ENCODE data around the gene CPSF4L. TPM values are rescaled to one million over a fixed set of nuclear protein-coding genes. Genes with fewer than 3 reads are reported as not detected.

CPSF4L gene
- total RNA-seq, 2 experiments from 2014 or later = not detected

DNA sequence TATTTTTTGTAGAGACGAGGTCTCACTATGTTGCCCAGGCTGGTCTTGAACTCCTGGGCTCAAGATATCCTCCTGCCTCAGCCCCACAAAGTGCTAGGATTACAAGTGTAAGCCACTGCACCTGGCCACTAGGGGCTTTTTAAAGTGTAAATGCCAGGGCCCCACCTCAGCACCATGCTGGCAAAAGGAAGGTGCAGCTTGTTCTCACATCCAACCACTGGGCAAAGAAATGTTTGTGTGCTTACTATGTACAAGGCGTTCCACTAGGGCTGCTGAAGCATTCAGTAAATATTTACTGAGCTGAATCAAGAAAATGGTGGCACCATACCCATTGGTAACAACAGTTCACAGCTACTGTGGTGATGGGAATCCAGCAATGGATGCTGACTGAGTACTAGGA lies 46.2 kb downstream of the CPSF4L start:
- no peak for DNase-seq
- peaks cover 16% of the 10 kb centered on the region for H3K36me3 Mint-ChIP-seq (ENCODE audit: low read depth)
- H3K4me1 Mint-ChIP-seq (ENCODE audit: low read depth) = peaks cover 39% of the 10 kb centered on the region
- no peaks in the 10 kb centered on the region for H3K27me3 Mint-ChIP-seq (ENCODE audit: low read depth)
- CTCF ChIA-PET = interaction anchor here (0.6 to 1.4 kb wide), 5 partner anchors 12 to 40 kb away, joined by 3 to 6 read pairs (median 3); a partner anchor contains a TSS
- intact Hi-C loops (cut with micrococcal nuclease) = no loop called here
- H3K27ac Mint-ChIP-seq = no peak overlapping the region
- no peaks in the 10 kb centered on the region for H3K9me3 Mint-ChIP-seq
- H3K4me3 Mint-ChIP-seq = no peak overlapping the region

- H3K4me1 Mint-ChIP-seq (ENCODE audit: low read depth) = peaks cover 45% of the 10 kb centered on the region
- no peak overlapping the region for H3K27ac Mint-ChIP-seq
- H3K9me3 Mint-ChIP-seq = no peaks in the 10 kb centered on the region
- DNase-seq = no peak
- CTCF ChIA-PET = interaction anchor here (0.9 to 1.0 kb wide), 2 partner anchors 12 to 34 kb away, joined by 3 read pairs; no protein-coding TSS in a partner anchor
- no peaks in the 10 kb centered on the region for H3K27me3 Mint-ChIP-seq (ENCODE audit: low read depth)
- peaks cover 16% of the 10 kb centered on the region for H3K36me3 Mint-ChIP-seq (ENCODE audit: low read depth)
- intact Hi-C loops (cut with micrococcal nuclease) = no loop called here
- no peak overlapping the region for H3K4me3 Mint-ChIP-seq
Observed at GRCh38 chr17:73214851-73215250, 46.8 kb downstream of the CPSF4L start.

- no peaks in the 10 kb centered on the region for H3K27me3 Mint-ChIP-seq (ENCODE audit: low read depth)
- intact Hi-C loops (cut with micrococcal nuclease) = no loop called here
- no peak overlapping the region for H3K4me3 Mint-ChIP-seq
- DNase-seq = no peak
- H3K4me1 Mint-ChIP-seq (ENCODE audit: low read depth) = peaks cover 47% of the 10 kb centered on the region
- no peak overlapping the region for H3K27ac Mint-ChIP-seq
- H3K9me3 Mint-ChIP-seq = no peaks in the 10 kb centered on the region
- peaks cover 16% of the 10 kb centered on the region for H3K36me3 Mint-ChIP-seq (ENCODE audit: low read depth)
- CTCF ChIA-PET = no interaction called here
Observed at GRCh38 chr17:73214008-73214407, 47.7 kb downstream of the CPSF4L start.

GRCh38 chr17:73211745-73212144 lies 49.9 kb downstream of the CPSF4L start:
- Mint-ChIP-seq H3K4me3 (peak overlapping the region; percentile 52), H3K4me1 (ENCODE audit: low read depth) (peaks cover 43% of the 10 kb centered on the region), H3K9me3 (no peaks in the 10 kb centered on the region), H3K36me3 (ENCODE audit: low read depth) (peaks cover 22% of the 10 kb centered on the region), H3K27me3 (ENCODE audit: low read depth) (no peaks in the 10 kb centered on the region), H3K27ac (peak overlapping the region; percentile 59)
- CTCF ChIA-PET = interaction anchor here (0.7 to 1.2 kb wide), 3 partner anchors 13 to 485 kb away, joined by 3 read pairs; no protein-coding TSS in a partner anchor
- intact Hi-C loops (cut with micrococcal nuclease) = loop anchor here (1.0 kb wide), 1 partner anchor 21 kb away; a partner anchor contains a TSS
- peak; percentile 66 for DNase-seq

DNA sequence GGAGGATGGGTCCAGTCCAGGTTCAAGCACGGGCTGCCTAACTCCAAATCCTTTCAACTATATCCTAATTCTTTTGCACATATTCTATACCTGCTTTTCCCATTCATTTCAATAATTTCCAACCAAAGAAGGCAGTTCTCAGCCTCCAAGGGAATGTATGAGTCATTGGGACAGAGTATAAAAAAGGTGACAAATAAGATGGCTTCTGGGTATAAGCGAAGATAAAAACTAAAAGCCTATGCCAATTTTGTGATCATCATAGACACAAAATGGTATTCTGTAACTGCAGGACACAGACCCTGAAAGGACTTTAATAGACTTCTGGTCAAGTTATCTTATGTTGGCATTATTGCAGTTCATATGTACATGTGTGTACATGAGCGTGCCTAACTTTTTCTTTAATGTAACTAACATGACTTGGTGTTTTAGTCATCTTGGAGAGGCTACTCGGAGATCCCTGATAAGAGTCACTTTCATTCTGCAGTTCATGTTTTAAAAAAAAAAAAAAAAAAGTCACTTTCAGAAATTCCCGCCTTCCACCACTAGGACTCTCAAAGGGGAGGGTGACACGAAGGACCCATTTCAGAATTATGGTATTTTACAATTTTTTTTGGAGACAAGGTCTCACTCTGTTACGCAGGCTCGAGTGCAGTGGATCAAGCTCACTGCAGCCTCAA lies 51.5 kb downstream of the CPSF4L start:
- H3K4me1 Mint-ChIP-seq (ENCODE audit: low read depth) = peaks cover 31% of the 10 kb centered on the region
- no peak for DNase-seq
- peaks cover 15% of the 10 kb centered on the region for H3K36me3 Mint-ChIP-seq (ENCODE audit: low read depth)
- CTCF ChIA-PET = interaction anchor here (0.7 to 1.1 kb wide), 2 partner anchors 51 to 485 kb away, joined by 3 to 4 read pairs; no protein-coding TSS in a partner anchor
- H3K4me3 Mint-ChIP-seq = no peak overlapping the region
- intact Hi-C loops (cut with micrococcal nuclease) = no loop called here
- H3K27me3 Mint-ChIP-seq (ENCODE audit: low read depth) = no peaks in the 10 kb centered on the region
- H3K27ac Mint-ChIP-seq = peak overlapping the region; percentile 62
- no peaks in the 10 kb centered on the region for H3K9me3 Mint-ChIP-seq

DNA sequence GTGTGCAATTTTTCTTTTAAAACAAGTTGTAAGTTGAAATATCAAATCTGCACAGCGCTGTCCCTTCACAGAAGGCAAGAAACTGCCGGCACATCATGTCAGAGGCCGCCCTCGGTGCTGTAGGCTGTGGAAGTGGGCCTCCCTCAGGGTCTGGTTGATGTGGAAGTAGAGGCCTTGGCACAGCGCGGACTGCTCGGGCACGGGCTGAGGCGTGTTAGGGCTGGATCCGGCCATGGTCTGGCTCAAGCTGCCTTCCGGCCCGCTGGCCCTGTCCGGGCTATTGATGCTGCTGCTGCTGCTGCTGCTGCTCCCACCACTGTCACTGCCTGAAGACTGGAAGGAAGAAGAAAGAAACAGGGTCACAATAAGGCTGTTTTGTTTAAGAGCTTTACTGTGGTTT lies 52.2 kb downstream of the CPSF4L start:
- Mint-ChIP-seq H3K9me3 (no peaks in the 10 kb centered on the region), H3K4me1 (ENCODE audit: low read depth) (peaks cover 30% of the 10 kb centered on the region), H3K4me3 (no peak overlapping the region), H3K27ac (no peak overlapping the region), H3K27me3 (ENCODE audit: low read depth) (no peaks in the 10 kb centered on the region), H3K36me3 (ENCODE audit: low read depth) (peaks cover 14% of the 10 kb centered on the region)
- CTCF ChIA-PET = interaction anchor here (0.6 to 1.1 kb wide), 2 partner anchors 10 to 484 kb away, joined by 3 to 8 read pairs; no protein-coding TSS in a partner anchor
- intact Hi-C loops (cut with micrococcal nuclease) = no loop called here
- no peak for DNase-seq

DNA sequence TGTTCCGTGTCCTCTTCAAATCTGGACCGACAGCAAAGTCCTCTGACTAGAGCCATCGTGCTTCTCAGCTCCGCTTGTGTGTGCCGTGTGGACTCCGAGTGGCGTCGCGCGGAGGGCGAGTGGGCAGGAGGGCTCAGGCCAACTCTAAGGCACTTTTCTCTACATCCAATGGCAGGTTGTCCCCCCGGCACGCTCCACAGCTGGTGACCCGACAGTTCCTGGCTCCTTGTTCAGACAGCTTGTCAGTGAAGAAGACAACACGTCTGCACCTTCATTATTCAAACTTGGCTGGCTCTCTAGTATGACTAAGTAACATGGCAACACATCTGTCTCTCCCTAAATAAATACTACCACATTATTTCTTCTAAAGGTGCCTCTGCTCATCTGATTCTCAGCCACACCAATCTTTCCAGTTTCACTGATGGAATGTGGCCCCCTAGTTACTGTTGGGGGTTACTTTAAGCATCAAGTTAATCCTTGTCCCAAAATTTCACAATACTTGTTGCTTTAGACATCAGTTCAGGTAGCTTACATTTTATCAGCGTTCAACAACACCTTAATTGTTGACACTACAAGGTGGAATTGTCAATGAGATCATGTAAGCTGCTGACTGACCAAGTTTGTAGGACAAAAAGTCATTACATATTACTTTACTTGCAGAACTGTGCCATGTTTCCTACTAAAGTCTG lies 53.4 kb downstream of the CPSF4L start:
- intact Hi-C loops (cut with micrococcal nuclease) = no loop called here

DNA sequence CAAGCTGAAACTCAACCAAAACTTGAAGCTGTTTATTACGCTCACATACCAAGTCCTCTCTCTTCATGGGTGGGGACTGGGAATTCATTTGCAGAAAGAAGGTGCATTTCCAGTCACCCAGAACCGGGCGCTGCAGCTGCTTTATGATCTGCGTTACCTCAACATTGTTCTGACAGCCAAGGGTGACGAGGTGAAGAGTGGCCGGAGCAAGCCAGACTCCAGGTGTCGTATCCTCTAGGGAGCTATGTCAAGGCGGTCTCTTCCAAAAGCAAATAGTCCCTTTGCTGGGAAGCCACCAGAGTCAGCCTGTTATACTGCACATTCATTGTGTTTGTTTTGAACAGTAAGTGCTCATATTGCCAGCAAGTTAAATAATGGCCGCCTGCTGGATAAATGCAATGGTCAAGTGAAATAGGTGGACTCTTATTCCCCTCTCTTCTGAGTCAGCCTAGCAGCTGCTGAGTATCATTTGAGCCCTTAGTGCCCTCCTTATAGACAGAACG lies 56.2 kb downstream of the CPSF4L start:
- CTCF ChIA-PET = no interaction called here
- Mint-ChIP-seq H3K4me1 (ENCODE audit: low read depth) (peaks cover 30% of the 10 kb centered on the region), H3K27ac (no peak overlapping the region), H3K4me3 (no peak overlapping the region), H3K27me3 (ENCODE audit: low read depth) (no peaks in the 10 kb centered on the region), H3K9me3 (no peaks in the 10 kb centered on the region), H3K36me3 (ENCODE audit: low read depth) (peaks cover 43% of the 10 kb centered on the region)
- intact Hi-C loops (cut with micrococcal nuclease) = no loop called here
- DNase-seq = no peak

More for the DNA sequence above, 53.4 kb downstream of the CPSF4L start:
- Mint-ChIP-seq H3K4me1 (ENCODE audit: low read depth) (peaks cover 35% of the 10 kb centered on the region), H3K27me3 (ENCODE audit: low read depth) (no peaks in the 10 kb centered on the region), H3K4me3 (no peak overlapping the region), H3K36me3 (ENCODE audit: low read depth) (peaks cover 21% of the 10 kb centered on the region), H3K9me3 (no peaks in the 10 kb centered on the region), H3K27ac (peak overlapping the region; percentile 4)
- no peak for DNase-seq
- CTCF ChIA-PET = interaction anchor here (0.6 to 1.0 kb wide), 2 partner anchors 24 to 39 kb away, joined by 3 to 4 read pairs; a partner anchor contains a TSS

DNA sequence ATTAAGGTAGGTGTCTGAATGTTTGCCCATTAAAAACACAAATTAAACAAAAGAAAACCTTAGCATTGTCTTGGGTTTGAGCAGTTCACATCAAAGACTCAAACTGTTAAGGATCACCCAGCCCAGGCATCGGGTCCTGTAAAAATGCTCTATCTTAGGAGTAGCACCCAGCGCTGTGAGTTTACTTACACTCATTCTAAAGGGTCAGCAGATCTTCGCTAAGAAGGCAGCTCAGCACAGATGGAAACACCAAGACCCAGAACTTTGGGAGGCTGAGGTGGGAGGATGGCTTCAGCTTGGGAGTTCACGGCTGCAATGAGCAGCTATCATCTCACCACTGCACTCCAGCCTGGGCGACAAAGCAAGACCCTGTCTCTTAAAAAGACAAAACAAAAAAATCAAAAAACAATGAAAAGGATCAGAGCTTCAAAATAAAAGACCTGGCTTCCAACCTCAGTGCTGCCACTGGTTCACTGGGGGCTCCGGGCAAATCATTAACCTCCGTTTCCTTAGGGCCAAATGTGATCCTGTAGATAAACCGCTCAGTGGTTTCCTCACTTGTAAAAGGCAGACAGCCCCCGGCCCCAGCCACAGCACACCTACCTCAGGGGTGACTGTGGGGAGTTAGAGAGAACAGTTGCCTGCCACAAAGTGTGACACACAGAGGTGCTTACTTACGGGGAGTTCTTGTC lies 57.7 kb downstream of the CPSF4L start:
- DNase-seq = peak; percentile 43
- Mint-ChIP-seq H3K27ac (peak overlapping the region; percentile 87), H3K27me3 (ENCODE audit: low read depth) (no peaks in the 10 kb centered on the region), H3K36me3 (ENCODE audit: low read depth) (peaks cover 52% of the 10 kb centered on the region), H3K4me3 (peak overlapping the region; percentile 38), H3K9me3 (no peaks in the 10 kb centered on the region), H3K4me1 (ENCODE audit: low read depth) (peaks cover 22% of the 10 kb centered on the region)
- intact Hi-C loops (cut with micrococcal nuclease) = loop anchor here (1.0 kb wide), 1 partner anchor 11 kb away; the partner anchor contains the start of gene COG1
- CTCF ChIA-PET = interaction anchor here (0.8 to 1.1 kb wide), 3 partner anchors 476 to 647 kb away, joined by 3 read pairs; no protein-coding TSS in a partner anchor

DNA sequence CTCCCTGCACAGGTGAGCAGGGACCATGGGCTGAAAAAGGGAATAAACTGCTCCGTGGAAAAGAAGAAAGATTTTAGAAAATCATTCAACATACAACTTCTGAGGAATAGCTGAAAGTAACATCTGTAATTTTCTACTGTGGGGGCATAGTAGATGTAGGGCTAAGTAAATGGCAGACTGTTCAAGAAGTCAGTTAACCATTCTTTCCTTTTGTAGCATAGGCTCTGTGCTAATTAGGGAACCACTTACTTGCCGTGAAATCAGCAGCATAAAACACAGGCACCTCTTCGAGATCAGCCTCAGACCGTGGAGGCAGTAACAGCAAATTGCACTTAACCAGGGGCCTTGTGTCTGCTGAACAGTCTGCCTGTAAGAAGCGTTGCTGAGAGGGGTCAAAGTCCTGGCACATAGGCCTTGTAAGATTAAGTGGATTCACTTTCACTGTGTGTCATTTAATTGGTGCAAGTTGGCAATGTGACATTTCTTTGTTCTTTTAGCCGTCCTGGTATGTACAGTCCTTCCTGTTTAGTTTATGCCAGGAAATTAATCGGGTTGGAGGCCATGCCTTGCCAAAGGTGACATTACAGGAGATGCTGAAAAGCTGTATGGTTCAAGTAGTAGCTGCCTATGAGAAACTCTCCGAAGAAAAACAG lies 58.4 kb downstream of the CPSF4L start:
- no peaks in the 10 kb centered on the region for H3K9me3 Mint-ChIP-seq
- H3K36me3 Mint-ChIP-seq (ENCODE audit: low read depth) = peaks cover 57% of the 10 kb centered on the region
- intact Hi-C loops (cut with micrococcal nuclease) = loop anchor here (1.0 kb wide), 1 partner anchor 10 kb away; the partner anchor contains the start of gene COG1
- H3K4me3 Mint-ChIP-seq = peak overlapping the region; percentile 38
- CTCF ChIA-PET = interaction anchor here (0.8 to 1.1 kb wide), 3 partner anchors 475 to 646 kb away, joined by 3 read pairs; no protein-coding TSS in a partner anchor
- H3K27me3 Mint-ChIP-seq (ENCODE audit: low read depth) = no peaks in the 10 kb centered on the region
- H3K4me1 Mint-ChIP-seq (ENCODE audit: low read depth) = peaks cover 22% of the 10 kb centered on the region
- DNase-seq = peak; percentile 46
- peak overlapping the region; percentile 87 for H3K27ac Mint-ChIP-seq

DNA sequence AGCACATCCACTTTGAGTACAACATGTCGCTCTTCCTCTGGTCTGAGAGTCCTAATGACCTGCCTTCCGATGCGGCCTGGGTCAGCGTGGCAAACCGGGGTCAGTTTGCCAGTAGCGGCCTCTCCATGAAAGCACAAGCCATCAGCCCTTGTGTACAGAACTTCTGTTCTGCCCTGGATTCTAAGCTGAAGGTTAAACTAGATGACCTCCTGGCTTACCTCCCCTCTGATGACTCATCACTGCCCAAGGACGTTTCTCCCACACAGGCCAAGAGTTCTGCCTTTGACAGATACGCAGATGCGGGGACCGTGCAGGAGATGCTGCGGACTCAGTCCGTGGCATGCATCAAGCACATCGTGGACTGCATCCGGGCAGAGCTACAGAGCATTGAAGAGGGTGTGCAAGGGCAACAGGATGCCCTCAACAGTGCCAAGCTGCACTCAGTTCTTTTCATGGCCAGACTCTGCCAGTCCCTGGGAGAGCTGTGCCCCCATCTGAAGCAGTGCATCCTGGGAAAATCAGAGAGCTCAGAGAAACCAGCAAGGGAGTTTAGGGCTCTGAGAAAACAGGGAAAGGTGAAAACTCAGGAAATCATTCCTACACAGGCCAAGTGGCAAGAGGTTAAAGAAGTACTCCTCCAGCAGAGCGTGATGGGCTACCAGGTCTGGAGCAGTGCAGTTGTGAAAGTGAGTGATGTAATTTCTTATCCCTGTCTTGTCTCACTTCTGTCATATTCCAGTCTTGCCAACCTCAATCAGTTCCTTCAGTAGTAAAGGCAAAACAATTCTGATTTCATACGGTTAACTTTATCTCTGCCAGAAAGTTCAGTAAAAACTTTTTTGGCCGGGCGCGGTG lies 60.2 kb downstream of the CPSF4L start:
- H3K4me3 Mint-ChIP-seq = no peak overlapping the region
- peaks cover 22% of the 10 kb centered on the region for H3K4me1 Mint-ChIP-seq (ENCODE audit: low read depth)
- H3K36me3 Mint-ChIP-seq (ENCODE audit: low read depth) = peaks cover 54% of the 10 kb centered on the region
- intact Hi-C loops (cut with micrococcal nuclease) = no loop called here
- DNase-seq = no peak
- H3K27me3 Mint-ChIP-seq (ENCODE audit: low read depth) = no peaks in the 10 kb centered on the region
- CTCF ChIA-PET = interaction anchor here (0.6 to 1.0 kb wide), 2 partner anchors 19 to 474 kb away, joined by 3 read pairs; no protein-coding TSS in a partner anchor
- no peaks in the 10 kb centered on the region for H3K9me3 Mint-ChIP-seq
- peak overlapping the region; percentile 23 for H3K27ac Mint-ChIP-seq
